EH (cell line): ENCODE data around the gene KCNK5.
A peak's percentile ranks its signal among the peaks of the same experiment; 100 is the strongest.

Experiments
- DNase-seq: peaks from one replicate; pipeline ENCODE4 v3.0.0-alpha.2; 2015; ENCODE audit warnings: low read depth

KCNK5 gene

DNA sequence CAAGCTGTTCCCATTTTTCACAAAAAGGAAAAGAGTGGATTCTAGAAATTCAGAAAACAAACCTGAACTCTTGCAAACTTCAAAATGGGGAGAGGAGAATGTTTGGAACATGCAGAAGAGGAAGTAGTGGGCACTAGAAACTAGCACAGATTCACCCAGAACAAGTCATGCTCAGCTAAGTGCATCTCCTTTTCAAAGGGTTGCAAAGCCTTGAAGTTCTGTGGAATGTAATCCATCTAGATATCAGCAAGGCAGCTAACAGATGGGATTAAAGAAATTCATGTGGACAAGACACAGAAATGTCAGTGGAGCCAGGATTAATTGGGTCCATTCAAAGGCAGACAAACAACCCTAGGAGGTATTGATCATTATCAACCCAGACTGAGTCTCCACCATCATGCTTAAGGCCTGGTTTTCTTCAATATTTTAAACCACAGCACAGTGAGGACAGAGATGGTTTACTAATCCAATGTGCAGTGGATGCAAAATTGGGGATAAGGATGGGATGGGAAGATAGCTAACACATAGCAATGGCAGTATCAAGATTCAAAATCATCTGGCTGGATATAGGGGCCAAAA is 31.3 kb downstream of the KCNK5 start:
- DNase-seq = no peak

DNA sequence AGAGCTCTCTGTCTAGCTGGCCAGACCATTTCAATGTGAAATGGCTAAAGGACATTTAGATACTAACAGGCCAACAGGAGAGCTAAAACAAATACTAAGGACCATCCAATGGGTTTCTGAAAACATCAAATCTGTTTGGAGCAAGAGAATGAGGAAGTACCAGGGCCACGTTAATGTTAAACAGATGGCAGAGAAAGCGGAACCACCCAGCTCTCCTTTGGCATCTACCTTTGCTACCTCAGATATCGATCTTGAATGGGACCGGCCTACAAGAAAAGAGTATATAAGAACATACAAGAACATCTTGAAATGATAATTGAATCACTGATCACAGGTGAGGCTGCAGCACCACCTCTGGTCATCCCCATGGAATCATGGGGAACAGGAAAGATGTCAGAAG is 31.8 kb downstream of the KCNK5 start:
- no peak for DNase-seq

DNA sequence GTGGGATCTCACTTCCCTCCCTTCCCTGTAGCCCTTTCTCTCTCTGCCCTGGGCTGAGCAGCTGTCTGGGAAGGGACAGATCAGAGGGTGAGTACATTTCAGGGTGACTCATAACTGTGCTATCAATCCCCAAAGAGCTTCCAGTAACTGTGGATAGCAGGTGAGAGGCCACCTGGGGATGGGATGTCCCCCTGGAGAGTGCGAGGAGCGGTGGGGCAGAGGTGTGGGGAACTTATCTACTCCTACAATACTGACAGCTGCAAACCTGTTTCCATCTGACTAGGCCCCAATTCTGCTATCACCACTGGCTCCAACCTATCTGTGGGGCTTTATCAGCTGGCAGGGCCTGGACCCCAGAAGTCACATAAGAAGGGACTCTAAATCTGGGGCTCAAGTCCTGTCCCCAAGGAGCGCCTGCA is 32.6 kb downstream of the KCNK5 start:
- DNase-seq = no peak

DNA sequence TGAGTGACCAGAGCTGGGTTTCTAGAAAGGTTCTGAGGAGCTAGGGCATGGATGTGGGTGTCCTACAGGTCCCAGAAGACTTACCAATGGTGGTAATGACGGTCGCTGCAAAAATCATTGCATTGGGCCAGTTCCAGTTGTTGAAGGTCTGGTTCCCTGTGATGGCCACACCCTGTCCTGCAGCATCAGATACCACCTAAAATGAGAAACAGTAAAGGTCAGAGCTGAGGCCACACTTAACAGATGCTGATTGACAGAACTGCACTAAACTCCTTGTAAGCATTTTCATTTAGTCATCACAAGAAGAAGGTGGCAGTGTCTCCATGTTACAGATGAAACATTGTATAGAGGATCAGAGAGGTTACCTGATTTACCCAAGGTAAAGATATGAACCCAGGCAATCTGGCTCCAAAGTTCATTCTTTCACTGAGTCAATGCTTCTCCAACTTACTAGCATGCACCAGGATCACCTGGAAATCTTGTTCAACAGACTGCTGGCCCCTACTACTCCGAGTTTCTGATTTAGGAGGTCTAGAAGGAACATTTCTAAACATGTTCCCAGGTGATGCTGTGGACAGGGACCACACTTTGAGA is 33.4 kb downstream of the KCNK5 start:
- no peak for DNase-seq

DNA sequence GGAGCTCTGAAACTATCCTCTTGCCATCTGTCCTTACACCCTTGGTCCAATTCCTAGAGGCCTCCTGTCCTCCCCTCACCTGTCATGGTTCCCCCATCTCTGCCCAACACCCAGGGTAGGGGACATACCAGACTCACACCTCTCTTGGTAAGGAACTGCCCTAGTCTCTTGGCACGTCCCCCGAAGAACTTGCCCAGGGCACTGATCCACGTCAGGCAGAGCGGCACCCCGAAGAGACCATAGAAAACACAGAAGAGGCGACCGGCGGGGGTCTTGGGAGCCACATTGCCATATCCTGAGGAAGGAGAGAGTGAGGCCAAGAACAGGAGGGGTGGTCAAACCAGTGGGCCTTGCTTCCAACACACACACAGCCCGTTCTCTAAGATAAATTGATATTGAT is 34.8 kb downstream of the KCNK5 start:
- no peak for DNase-seq

DNA sequence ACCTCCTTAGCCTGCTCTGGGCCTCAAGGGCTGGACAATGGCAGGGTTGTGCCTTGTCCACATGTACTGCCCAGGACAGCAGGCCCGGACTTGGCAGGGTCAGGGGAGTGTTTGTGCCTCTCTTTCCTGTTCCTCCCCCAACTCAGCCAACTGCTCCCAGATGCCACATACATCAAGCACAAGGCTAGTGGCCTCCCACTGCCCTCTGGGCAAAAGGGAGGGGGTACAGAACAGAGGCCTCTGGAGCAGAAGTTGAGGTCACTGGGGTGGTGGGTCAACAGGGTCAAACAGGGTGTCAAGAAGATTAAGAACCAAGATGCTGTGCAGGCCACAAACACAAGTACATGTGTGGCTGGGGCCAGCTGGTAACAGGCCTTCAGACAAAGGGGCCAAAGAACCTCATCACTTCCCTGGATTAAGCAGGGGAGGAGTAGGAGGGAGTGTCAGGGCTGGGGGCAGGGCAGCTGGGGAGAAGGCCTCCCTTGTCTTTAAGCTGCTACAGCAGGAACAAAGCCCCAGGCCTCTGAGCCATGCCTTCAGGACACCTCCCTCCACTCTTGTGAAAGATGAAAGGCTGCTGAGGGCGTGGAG is 36.0 kb downstream of the KCNK5 start:
- no peak for DNase-seq

DNA sequence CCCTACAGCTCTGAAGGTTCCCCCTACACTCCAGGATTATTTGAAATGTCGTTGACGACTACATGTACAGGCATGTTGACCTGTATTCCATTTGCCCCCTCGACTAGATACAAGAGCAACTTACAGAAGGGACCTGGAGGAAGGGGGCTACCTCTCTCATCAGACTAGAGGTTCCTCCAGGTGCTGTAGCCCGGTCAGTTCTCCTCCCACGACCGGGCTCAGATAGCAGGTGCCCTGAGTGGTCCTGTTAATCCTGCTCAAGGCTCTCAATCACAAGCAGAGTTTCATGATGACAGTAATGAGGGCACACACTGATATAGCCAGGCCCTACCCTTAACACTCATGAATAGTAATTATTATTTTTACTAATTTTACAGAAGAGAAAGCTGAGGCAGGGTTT is 36.5 kb downstream of the KCNK5 start:
- DNase-seq = no peak

DNA sequence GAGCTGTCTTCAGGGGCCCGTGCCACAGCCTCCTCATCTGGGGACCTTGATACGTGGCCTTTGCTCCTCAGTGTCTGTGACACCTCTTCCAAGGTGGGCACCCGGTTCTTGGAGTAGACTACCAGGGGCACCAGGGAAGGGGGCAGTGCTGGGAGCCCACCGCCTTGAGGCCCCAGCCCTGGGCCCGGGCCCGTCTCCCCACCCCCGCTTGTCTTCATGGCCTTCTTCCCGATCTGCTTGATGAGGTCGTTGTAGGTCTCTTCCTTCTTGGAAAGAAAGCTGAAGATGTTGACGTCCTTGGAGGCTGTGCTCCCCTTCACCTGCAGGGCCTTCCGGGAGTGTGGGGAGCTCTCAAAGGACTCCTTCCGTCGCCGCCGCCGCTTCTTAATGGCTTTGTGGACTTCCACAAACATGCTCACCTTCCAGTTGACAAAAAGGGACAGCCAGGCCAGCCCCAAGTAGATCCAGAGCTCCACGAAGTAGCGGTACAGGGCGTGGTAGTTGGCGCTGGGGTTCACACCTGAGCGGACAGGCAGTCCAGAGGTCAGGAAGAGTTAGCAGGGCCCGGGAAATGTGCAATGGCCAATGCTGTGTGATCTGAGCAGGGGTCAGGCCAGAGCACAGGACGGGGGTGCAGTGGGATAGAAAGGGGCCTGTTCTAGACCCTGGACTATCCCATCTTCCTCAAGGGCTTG is 37.9 kb downstream of the KCNK5 start:
- no peak for DNase-seq

DNA sequence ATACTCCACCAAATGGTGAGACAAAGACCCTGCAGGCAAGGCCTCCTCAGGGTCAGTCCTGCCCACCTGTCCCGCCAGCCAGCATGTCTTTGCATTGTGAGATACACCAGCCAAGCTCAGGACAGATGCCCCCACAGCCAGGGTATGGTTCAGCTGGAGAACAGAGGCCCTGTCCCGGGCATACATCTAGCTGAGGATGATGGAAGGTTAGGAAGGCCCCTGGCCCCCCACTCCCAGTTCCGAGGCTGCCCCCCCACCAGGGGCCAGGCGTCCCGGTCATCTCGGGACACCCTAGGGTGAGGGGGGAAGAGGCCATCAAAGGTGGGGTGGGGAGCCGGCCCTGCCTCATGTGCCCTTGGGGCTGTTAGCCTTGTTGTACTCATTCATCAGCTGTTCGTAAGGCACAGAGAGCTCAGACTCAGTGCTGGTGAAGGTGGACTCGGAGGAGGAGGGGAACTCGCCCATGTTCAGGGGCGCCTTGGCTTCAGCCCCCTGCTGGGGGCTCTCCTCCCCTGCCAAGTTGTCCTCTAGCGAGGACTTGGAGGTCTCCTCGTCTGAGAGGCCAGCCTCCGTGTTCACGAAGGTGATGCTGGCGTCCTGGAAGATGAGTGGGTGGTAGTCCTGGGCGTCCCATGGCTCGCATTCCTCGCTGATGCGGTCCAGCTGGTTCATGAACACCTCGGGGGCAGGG is 38.6 kb downstream of the KCNK5 start:
- DNase-seq = no peak

DNA sequence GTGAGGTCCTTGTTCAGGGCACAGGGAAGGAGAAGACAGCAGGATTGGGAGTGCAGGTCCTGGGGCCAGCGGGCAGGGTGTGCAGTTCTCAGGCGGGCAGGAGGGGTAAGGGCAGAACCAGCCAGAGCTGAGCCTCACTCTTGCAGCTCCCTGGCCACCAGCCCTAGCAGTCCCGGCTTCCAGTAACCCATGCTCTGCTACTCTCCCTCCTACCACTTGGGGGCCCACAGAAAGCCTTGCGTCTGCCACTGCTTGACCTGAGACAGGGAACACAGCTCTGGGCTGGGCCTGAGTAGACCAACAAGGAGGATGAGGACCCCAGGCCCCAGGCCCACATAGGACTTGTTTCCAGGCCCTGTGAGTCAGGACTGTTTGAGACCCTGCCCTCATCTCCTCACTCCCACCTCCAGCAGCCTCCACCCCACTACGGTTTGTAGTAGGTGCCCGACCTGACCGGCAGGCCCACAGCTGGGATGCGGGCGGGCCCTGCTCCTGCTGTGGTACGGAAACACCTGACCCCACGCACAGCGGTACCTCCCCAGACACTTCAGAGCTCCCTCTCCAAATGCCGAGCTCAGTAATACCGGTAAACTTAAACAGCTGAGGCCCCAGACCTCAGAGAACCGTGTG is 39.2 kb downstream of the KCNK5 start:
- peak; percentile 11 for DNase-seq

DNA sequence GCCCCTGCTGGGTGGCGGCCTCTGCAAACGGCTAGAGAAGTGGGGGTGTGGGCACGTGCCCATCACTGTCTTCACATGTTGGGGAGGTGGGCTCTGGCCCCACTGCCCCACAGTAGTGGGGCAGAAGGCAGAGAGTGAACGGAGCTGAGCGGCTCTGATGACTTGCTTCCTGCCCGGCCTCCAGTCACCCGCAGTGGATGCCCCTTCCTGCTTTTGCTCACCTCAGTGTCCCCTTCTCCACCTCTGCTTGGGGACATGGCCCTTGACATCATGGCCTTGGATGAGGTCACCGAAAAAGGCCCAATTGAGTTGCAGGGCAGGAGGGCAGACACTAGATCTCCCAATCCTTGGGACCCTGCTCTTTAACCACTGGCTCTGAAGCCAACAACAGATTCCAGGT is 40.1 kb downstream of the KCNK5 start:
- no peak for DNase-seq

DNA sequence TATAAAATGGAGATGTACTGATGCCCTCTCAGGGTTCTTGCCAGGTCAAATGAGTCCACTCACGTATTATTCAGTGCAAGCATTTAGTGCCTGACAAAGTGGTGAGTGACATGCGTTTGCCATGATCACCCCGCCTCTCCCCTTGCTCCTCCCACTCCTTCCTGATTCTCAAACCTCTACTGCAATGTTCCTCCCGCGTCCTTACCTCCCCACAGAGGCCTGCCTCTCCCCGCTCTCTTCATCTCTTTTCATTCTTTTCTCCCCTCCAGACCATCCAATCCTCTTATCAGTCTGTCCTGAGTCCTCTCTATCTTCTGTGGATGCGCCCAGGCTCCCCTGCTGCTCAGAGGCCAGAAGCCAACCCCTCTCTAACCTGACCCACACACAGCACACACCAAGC is 40.7 kb downstream of the KCNK5 start:
- no peak for DNase-seq

DNA sequence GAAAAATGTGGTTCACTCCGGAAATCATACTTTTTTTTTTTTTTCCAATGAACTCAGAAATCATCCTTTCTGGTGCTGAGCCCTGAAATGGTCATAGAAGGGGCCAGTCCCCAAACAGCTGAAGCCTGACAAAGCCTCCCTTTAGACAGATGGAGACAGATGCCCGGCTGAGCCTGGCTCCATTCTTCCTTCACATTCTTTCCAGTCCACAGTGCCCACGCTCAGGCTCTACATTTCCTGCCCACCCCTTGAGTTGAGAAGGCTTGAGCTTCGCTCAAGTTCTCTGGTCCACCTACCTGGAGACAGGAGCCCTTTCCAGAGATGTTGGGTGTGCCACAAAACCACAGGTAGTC is 41.2 kb downstream of the KCNK5 start:
- no peak for DNase-seq

DNA sequence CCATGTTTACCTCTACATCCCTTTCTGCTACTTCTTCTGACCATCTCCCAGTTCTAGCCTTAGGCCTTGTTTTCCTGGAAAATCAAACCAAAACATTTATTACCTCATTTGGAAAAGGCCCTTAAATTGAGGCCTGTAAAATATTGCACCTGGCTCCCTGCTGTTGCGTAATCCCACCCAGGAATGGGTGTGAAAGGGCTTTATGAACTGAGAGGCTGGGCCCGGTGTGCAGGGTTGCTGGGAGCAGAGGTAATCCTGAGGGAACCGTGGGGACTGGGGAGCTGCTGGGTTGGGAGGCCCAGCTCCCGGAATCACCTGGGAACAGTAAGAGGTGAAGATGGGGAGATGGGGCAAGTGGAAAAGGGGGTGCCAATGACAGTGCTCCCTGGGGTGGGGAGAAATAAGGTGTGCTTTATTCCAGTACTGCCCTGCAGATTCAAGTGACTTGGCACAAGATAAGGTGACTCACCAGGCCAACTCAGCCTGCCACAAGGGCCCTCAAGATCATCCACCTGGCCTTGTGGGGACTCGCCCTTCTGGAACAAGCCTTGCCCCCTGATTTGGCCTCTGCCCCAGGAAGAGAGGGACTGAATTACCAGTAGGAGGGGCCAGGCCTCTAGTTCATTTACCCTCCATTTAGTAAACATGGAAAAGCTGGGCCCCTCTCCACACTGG is 44.2 kb downstream of the KCNK5 start:
- no peak for DNase-seq

DNA sequence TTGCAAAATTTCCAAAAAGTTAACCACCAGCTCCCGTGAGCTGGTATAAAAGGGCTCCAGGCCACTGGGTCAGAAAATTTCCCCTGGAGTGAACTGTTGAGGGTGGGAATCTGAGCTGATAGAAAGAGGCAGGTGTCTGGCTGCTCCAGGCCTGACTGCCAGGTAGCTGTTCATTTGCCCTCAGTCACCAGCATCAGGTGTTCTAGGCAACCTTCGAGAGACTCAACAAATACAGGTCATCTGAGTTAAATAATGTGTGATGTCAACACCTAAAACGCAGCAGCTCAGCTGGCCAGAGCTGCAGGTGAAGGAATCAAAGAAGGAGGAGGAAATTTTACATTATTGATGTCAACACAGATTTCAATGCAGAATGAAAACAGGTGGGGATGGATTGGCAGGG is 46.7 kb downstream of the KCNK5 start:
- no peak for DNase-seq

DNA sequence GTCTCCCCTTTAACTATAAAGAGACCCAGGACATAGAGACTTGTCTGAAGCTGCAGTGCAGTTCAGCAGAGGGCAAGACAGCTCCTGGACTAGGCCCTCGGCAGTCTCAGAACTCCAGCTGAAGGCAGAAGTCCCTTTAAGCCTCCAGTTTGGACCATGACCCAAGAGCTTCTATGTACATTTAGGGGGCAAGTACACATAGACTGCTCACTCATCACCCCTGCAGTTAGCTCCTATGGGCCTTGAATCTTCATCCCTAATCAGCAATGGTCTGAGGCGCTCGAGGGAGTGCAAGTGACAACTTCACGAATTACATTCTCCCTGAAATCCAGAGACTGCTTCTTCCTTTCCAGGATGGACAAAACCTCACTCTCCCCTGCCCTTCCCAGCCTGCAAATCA is 47.4 kb downstream of the KCNK5 start:
- no peak for DNase-seq

DNA sequence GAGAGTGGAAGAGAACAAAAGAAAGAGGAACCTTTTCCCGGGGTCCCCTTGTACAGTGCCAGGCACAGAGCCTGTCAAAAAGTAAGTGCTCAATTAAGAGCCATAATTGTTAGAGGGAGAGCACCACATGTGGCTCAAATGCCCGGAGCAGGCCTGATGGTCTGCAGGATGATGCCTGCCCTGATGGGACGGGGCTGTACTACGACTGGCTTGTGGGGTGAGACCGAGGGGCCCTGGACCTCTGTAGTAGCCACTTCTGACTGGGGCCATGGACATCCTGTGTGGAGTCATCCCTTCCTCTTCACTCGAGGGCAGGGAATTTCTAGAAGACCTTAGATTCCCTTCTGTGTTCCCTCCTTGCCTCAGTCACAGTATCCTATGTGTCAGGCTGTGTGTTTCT is 47.9 kb downstream of the KCNK5 start:
- no peak for DNase-seq

DNA sequence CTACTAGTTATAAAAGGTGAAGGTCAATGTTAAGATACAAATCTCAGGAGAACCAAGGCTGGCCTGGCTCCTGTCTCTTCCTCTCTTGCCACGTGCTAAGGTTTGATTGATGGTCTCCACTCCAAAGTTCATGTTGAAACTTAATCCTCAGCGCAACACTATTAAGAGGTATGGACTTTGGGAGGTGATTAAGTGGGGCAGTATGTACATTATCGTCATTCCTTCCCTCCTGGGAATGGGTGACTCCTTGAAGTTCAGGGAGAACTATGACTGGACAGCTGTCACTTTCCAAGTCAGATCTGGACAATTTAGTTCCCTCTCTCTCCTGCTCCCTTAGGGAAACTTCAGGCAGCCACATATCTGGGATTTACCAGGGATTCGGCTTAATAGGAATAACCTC is 50.5 kb downstream of the KCNK5 start:
- no peak for DNase-seq

DNA sequence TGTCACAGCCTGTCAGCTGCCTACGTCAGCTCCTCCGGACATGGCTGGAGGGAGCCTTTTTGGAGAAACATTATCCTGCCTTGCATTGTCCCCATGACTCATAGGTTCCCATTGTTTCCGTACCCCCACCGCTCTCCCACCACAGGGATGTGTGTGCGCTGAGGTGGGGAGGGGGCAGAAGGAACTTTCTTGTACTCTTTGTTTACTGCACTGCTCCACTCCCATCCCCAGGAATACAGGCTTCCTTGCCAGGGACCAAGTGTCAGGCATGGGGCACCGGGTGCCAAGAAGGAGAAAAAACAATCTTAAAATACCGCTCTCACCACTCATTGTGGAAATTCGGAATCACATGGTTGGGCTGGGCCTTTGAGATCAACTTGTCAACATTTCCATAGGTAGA is 51.0 kb downstream of the KCNK5 start:
- DNase-seq = no peak

DNA sequence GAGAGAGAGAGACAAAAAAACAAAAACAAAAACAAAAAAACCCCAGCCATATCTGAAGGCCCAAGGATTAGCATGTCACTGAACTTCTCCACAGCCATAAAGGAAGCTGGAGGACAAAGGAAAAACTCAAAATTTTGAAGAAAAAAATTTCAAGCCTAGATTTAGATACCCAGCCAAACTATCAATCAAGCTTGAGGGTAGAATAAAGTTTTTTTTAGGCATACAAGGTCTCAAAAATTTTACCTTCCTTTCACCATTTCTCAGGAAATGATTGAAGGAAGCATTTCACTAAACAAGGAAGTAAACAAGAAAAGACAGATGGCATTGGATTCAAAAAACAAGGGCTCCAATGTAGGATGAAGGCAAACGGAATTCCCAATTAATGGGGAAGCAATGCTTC is 52.1 kb downstream of the KCNK5 start:
- no peak for DNase-seq

DNA sequence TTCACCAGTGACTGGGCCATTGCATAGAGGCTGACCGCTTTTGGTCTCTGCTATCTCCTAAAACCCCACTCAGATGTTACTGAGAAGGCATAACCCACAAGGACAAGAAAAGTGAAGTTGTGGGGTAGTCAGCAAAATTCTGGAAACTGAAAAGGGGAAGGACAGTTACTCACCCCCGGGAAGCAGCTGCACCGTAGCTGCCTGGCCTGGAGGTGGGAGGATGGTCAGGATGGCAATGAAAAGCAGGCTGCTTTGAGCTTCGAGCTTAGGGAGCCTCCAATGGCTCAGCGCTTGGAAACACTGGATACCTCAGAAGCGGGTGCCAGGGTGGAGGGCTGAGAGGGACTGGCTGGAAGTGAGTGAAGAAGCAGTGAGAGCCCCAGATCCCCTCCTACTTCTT is 56.0 kb downstream of the KCNK5 start:
- DNase-seq = no peak

DNA sequence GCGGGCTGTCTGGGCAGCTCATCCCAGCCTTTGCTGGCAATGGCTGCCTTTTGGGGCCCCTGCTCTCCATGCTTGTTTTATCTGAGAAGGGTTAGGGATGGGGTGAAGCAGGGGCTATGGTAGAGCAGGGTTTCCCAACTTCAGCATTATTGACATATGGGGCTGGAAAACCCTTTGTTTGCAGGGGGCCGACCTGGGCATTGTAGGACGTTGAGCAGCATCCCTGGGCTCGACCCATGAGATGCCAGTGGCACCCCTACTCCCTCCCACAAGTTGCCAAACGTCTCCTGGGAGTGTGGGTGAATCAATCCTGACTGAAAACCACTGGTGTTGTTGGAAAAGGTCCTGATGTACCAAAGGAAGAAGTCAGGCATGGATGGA is 56.9 kb downstream of the KCNK5 start:
- no peak for DNase-seq
